ENCODE results near the gene GBF1.

GRCh38 chr10:102421507-102421756 is 176.1 kb downstream of the GBF1 start:
- TF ChIP-seq EZH2 (IDR thresholded peaks at IDR 0.05) (no peak), POLR2AphosphoS5 (IDR thresholded peaks at IDR 0.05; ENCODE audit: borderline replicate concordance, low read depth, low read length) (no peak)
